HepG2 (cell line): ENCODE data around the gene ARHGAP45. TPM values are rescaled to one million over a fixed set of nuclear protein-coding genes. Genes with fewer than 3 reads are reported as not detected.

Source experiments
- ATAC-seq: fragments of 200-7000 bp; cut with Tn5 transposase; 3 replicates; pipeline ENCODE4 v1.9.1; 2020; ENCODE audit warnings: mild to moderate bottlenecking, moderate library complexity
- BruUV-seq: library from RNA; stranded (reverse); fragments of 400-500 nt; replicated peaks from 2 replicates; lab custom pipeline; 2021; lab: Mats Ljungman, UMichigan
- CTCF ChIA-PET: fragments of 300-600 bp; formaldehyde crosslinking; extraction: SDS; loops from one replicate; lab custom pipeline; 2021; ENCODE audit warnings: low total read pairs, inconsistent platforms, low intra/inter-chr PET ratio; lab: Yijun Ruan, JAX
- POLR2A ChIA-PET: fragments of 350-600 bp; sonication (Branson Sonifier 250); formaldehyde crosslinking; loops from one replicate; lab custom pipeline; 2020; ENCODE audit warnings: antibody characterized with exemption, inconsistent platforms; lab: Yijun Ruan, JAX
- DNase-seq: peaks from one replicate; pipeline ENCODE4 v3.0.0-alpha.2; 2015; ENCODE audit warnings: low spot score
- FAIRE-seq: peaks from 3 replicates; lab custom pipeline; 2011; peaks lifted over from hg19 to GRCh38; lab: Jason Lieb, UNC
- H2AFZ ChIP-seq: one replicate; pipeline ENCODE4 v1.6.1; 2011; ENCODE audit warnings: low read length, inconsistent platforms
- H3K27ac ChIP-seq: fragments of 300-600 bp; 3 replicates; pipeline ENCODE4 v1.8.0; 2011; ENCODE audit warnings: mixed run types, mild to moderate bottlenecking, mixed read lengths, low read length, inconsistent platforms; ENCODE audit not compliant: insufficient read depth; ENCODE audit errors: extremely low read length
- H3K27me3 ChIP-seq, 2 experiments: fragments of 200-600 bp in 1 of 2; 2 replicates in 1 of 2; 3 replicates in 1 of 2; pipeline versions ENCODE4 v1.6.0 to v1.8.0; 2011; ENCODE audit warnings: low read length in 2 of 2, mild to moderate bottlenecking in 2 of 2, moderate library complexity in 2 of 2, inconsistent platforms in 1 of 2; ENCODE audit not compliant: insufficient read depth in 2 of 2, control insufficient read depth in 1 of 2
- H3K36me3 ChIP-seq, 2 experiments: fragments of 200-600 bp in 1 of 2; replicated peaks in 1 of 2; 2 replicates in 1 of 2; 3 replicates in 1 of 2; pipeline versions ENCODE4 v1.5.1 to v1.8.0; 2011; ENCODE audit warnings: low read length in 2 of 2, inconsistent platforms in 1 of 2; ENCODE audit not compliant: insufficient read depth in 2 of 2, control insufficient read depth in 1 of 2
- H3K4me1 ChIP-seq: 2 replicates; pipeline ENCODE4 v1.5.1; 2012; ENCODE audit warnings: low read length, inconsistent platforms; ENCODE audit not compliant: insufficient read depth
- H3K4me2 ChIP-seq: 2 replicates; pipeline ENCODE4 v1.6.0; 2011; ENCODE audit warnings: low read depth, low read length, inconsistent platforms
- H3K4me3 ChIP-seq, 3 experiments: fragments of 200-600 bp in 1 of 3; sonication (generic), shearing (Covaris generic) in 1 of 3; replicated peaks in 1 of 3; 2 replicates each; pipeline ENCODE4 v1.5.1; 2011 to 2016; ENCODE audit warnings: low read length in 3 of 3, inconsistent platforms in 2 of 3, low read depth in 2 of 3, mild to moderate bottlenecking in 2 of 3, control low read depth in 1 of 3, mixed read lengths in 1 of 3; ENCODE audit not compliant: insufficient read depth in 1 of 3
- H3K79me2 ChIP-seq: one replicate; pipeline ENCODE4 v1.6.1; 2011; ENCODE audit warnings: low read length, inconsistent platforms; ENCODE audit not compliant: insufficient read depth
- H3K9ac ChIP-seq: 2 replicates; pipeline ENCODE4 v1.6.0; 2011; ENCODE audit warnings: mild to moderate bottlenecking, low read depth, low read length, inconsistent platforms; ENCODE audit not compliant: insufficient read depth
- H3K9me3 ChIP-seq: 2 replicates; pipeline ENCODE4 v1.5.1; 2012; ENCODE audit warnings: mild to moderate bottlenecking, low read length
- H4K20me1 ChIP-seq: 2 replicates; pipeline ENCODE4 v1.6.0; 2011; ENCODE audit warnings: inconsistent platforms, mild to moderate bottlenecking, low read length, moderate library complexity; ENCODE audit not compliant: insufficient read depth
- CREB3 ChIP-seq: sonication (generic); formaldehyde crosslinking; IDR thresholded peaks from 2 replicates; pipeline ENCODE4 v1.5.0; 2020; ENCODE audit warnings: missing genetic modification reagents
- EP300 ChIP-seq, 3 experiments: sonication (generic) in 1 of 3; formaldehyde crosslinking in 1 of 3; IDR thresholded peaks; 2 replicates each; pipeline versions ENCODE4 v1.5.1 to v1.6.1; 2011 to 2020; ENCODE audit warnings: low read depth in 2 of 3, low read length in 2 of 3, borderline replicate concordance in 1 of 3, improper control_type of control experiment in 1 of 3, mild to moderate bottlenecking in 1 of 3, missing genetic modification reagents in 1 of 3, moderate library complexity in 1 of 3
- KDM5B ChIP-seq: sonication (generic); formaldehyde crosslinking; IDR thresholded peaks from 2 replicates; pipeline ENCODE4 v1.4.0; 2020; ENCODE audit warnings: missing genetic modification reagents, mild to moderate bottlenecking, borderline replicate concordance
- NFYB ChIP-seq: sonication (generic); formaldehyde crosslinking; IDR thresholded peaks from 2 replicates; pipeline ENCODE4 v1.4.0; 2020; ENCODE audit warnings: missing genetic modification reagents
- SAFB2 ChIP-seq: sonication (generic); formaldehyde crosslinking; IDR thresholded peaks from 2 replicates; pipeline ENCODE4 v1.5.1; 2020; ENCODE audit warnings: missing genetic modification reagents, low read depth, mild to moderate bottlenecking, borderline replicate concordance
- TAF15 ChIP-seq: fragments of 200-400 bp; formaldehyde crosslinking; IDR thresholded peaks from one replicate; pipeline ENCODE4 v1.6.1; 2018; ENCODE audit warnings: mild to moderate bottlenecking, low read depth, low read length; ENCODE audit not compliant: poor library complexity, severe bottlenecking
- ZNF333 ChIP-seq: sonication (generic); formaldehyde crosslinking; IDR thresholded peaks from 2 replicates; pipeline ENCODE4 v1.4.0; 2020; ENCODE audit warnings: mild to moderate bottlenecking, missing genetic modification reagents, borderline replicate concordance
- ZNF597 ChIP-seq: sonication (generic); formaldehyde crosslinking; IDR thresholded peaks from 2 replicates; pipeline ENCODE4 v1.5.0; 2020; ENCODE audit warnings: missing genetic modification reagents
- ZNF619 ChIP-seq: sonication (generic); formaldehyde crosslinking; IDR thresholded peaks from 2 replicates; pipeline ENCODE4 v1.4.0; 2020; ENCODE audit warnings: mild to moderate bottlenecking, missing genetic modification reagents
- ZNF777 ChIP-seq: sonication (generic); formaldehyde crosslinking; IDR thresholded peaks from 2 replicates; pipeline ENCODE4 v1.4.0; 2020; ENCODE audit warnings: missing genetic modification reagents
- ZNF788 ChIP-seq: sonication (generic); formaldehyde crosslinking; IDR thresholded peaks from 2 replicates; pipeline ENCODE4 v1.5.0; 2020; ENCODE audit warnings: mild to moderate bottlenecking, missing genetic modification reagents, borderline replicate concordance
- WGBS: methylation state at CpG from one replicate; pipeline ENCODE4 v1.1.6; 2017; ENCODE audit warnings: low lambda C conversion rate; 5-methylcytosine and 5-hydroxymethylcytosine counted together
- in situ Hi-C: cut with HindIII; loops from 2 replicates; pipeline ENCODE4 v1.10.0; 2017; ENCODE audit warnings: low pct_unique_long_range_greater_than_20kb; ENCODE audit not compliant: extremely low pct_ligation_motif_present
- intact Hi-C: fragments of 100-400 bp; cut with micrococcal nuclease; formaldehyde crosslinking; loops from one replicate; pipeline ENCODE4 v1.10.0; 2022; ENCODE audit not compliant: unreplicated experiment
- polyA plus RNA-seq, 8 experiments: library from polyadenylated mRNA; depleted of rRNA in 3 of 8; stranded (reverse) in 7 of 8; unstranded in 1 of 8; fragments of >200 nt; fragmentation: Illumina TruSeq in 4 of 8; extraction: Trizol in 4 of 8; gene quantifications; 2 replicates each; pipeline versions ENCODE4 v1.2.1 to v1.2.3, GENCODE V29; 2011 to 2016; ENCODE audit warnings: low read depth in 4 of 8, missing spikeins in 1 of 8, mixed read lengths in 1 of 8; ENCODE audit not compliant: insufficient read depth in 1 of 8
- total RNA-seq, 5 experiments: library from RNA; depleted of rRNA; stranded (reverse); fragments of >200 nt; fragmentation: Illumina TruSeq; extraction: Trizol; gene quantifications; 2 replicates each; pipeline ENCODE4 v1.2.3, GENCODE V29; 2016; ENCODE audit warnings: low read depth in 1 of 5
- TF ChIP-seq, protein P1 (sequence below): sonication (generic); formaldehyde crosslinking; IDR thresholded peaks from 2 replicates; pipeline ENCODE4 v1.4.0; 2020; ENCODE audit warnings: mild to moderate bottlenecking, missing genetic modification reagents
- TF ChIP-seq, protein P2 (sequence below): sonication (generic); formaldehyde crosslinking; IDR thresholded peaks from 2 replicates; pipeline ENCODE4 v1.4.0; 2020; ENCODE audit warnings: missing genetic modification reagents

The ARHGAP45 gene
- total and polyA plus RNA-seq, 2 of the 13 experiments (the other 11 are each of a cell fraction or from before 2014, with no cell fraction given): 0.84 to 32.0 TPM

DNA sequence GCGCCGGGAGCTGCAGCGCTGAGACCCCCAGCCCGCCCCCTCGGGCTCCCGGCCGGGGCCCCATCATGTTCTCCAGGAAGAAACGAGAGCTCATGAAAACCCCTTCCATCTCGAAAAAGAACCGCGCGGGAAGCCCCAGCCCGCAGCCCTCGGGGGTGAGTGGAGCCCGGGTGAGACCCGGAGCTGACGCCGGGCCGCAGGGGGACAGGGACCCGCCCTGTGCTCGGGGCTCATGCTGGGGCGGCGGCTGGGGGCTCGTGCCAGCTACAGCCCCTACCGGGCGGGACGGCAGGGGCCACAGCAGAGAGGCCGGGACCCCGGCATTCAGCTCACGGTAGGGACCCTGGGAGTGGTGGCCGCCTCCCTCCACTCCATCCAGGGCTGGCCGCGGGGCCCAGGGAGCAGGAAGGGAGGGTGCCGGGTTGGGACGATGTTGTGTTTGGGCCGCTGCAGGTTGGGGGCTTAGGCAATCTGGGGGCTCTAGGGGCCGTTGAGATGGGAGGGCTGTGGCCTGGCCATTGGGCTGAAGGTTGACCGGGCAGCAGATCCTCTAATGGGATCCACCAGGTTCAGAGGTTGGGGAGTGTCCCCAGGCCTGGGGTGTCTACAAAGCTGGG is 482 bp downstream of the ARHGAP45 start:
- H4K20me1 ChIP-seq: no peaks in the 10 kb centered on the region
- no peaks in the 10 kb centered on the region for H3K9me3 ChIP-seq
- no peak for FAIRE-seq
- H3K36me3 ChIP-seq: no peaks in the 10 kb centered on the region
- POLR2A ChIA-PET: interaction anchor here (0.9 to 2.7 kb wide), 10 partner anchors 8 to 201 kb away, joined by 3 to 9 read pairs (median 5); partner anchors contain the start of genes CIRBP, CNN2, GPX4 and RNU6-2
- peak; percentile 17 for ATAC-seq
- no peak overlapping the region for H2AFZ ChIP-seq
- H3K27me3 ChIP-seq: no peaks in the 10 kb centered on the region
- in situ Hi-C loops: loop anchor here (5.0 kb wide), 1 partner anchor 35 kb away; the partner anchor contains the start of gene GPX4
- CTCF ChIA-PET: no interaction called here
- H3K4me1 ChIP-seq: peaks cover 38% of the 10 kb centered on the region
- no peak overlapping the region for H3K27ac ChIP-seq
- no TSS peak for BruUV-seq
- no peaks in the 10 kb centered on the region for H3K79me2 ChIP-seq
- 0% methylated on average over 8 of the region's 38 CpGs for WGBS
- H3K4me3 ChIP-seq: peak overlapping the region; percentile 71 to 78 (median 77)
- intact Hi-C loops: no loop called here
- H3K4me2 ChIP-seq: peak overlapping the region; percentile 86
- peak overlapping the region; percentile 54; the same call in 1 of the 2 replicates for H3K9ac ChIP-seq
- no peak for DNase-seq
- TF ChIP-seq ZNF777 (CRISPR knock-in tag): 0 out of 2 replicates have a peak, but pooled peaks have one; percentile 16
- TF ChIP-seq EP300 (IDR thresholded peaks at IDR 0.05; ENCODE audit: low read depth in 2 of 2, low read length in 2 of 2): no peak
- no peak for TF ChIP-seq EP300 (CRISPR knock-in tag; IDR thresholded peaks at IDR 0.05; ENCODE audit: borderline replicate concordance)
- no peak for TF ChIP-seq ZNF333 (CRISPR knock-in tag)
- TF ChIP-seq KDM5B (CRISPR knock-in tag): peak; percentile 9; the same call in 1 of the 2 replicates
- TF ChIP-seq, protein P1, sequence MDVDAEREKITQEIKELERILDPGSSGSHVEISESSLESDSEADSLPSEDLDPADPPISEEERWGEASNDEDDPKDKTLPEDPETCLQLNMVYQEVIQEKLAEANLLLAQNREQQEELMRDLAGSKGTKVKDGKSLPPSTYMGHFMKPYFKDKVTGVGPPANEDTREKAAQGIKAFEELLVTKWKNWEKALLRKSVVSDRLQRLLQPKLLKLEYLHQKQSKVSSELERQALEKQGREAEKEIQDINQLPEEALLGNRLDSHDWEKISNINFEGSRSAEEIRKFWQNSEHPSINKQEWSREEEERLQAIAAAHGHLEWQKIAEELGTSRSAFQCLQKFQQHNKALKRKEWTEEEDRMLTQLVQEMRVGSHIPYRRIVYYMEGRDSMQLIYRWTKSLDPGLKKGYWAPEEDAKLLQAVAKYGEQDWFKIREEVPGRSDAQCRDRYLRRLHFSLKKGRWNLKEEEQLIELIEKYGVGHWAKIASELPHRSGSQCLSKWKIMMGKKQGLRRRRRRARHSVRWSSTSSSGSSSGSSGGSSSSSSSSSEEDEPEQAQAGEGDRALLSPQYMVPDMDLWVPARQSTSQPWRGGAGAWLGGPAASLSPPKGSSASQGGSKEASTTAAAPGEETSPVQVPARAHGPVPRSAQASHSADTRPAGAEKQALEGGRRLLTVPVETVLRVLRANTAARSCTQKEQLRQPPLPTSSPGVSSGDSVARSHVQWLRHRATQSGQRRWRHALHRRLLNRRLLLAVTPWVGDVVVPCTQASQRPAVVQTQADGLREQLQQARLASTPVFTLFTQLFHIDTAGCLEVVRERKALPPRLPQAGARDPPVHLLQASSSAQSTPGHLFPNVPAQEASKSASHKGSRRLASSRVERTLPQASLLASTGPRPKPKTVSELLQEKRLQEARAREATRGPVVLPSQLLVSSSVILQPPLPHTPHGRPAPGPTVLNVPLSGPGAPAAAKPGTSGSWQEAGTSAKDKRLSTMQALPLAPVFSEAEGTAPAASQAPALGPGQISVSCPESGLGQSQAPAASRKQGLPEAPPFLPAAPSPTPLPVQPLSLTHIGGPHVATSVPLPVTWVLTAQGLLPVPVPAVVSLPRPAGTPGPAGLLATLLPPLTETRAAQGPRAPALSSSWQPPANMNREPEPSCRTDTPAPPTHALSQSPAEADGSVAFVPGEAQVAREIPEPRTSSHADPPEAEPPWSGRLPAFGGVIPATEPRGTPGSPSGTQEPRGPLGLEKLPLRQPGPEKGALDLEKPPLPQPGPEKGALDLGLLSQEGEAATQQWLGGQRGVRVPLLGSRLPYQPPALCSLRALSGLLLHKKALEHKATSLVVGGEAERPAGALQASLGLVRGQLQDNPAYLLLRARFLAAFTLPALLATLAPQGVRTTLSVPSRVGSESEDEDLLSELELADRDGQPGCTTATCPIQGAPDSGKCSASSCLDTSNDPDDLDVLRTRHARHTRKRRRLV: 0 out of 2 replicates have a peak, but pooled peaks have one; percentile 56
- TF ChIP-seq SAFB2: no peak
- 0 out of 2 replicates have a peak, but pooled peaks have one; percentile 9 for TF ChIP-seq ZNF788 (CRISPR knock-in tag)
- TF ChIP-seq ZNF619: 0 out of 2 replicates have a peak, but pooled peaks have one; percentile 57
- no peak for TF ChIP-seq NFYB (CRISPR knock-in tag)
- no peak for TF ChIP-seq TAF15
- TF ChIP-seq, protein P2, sequence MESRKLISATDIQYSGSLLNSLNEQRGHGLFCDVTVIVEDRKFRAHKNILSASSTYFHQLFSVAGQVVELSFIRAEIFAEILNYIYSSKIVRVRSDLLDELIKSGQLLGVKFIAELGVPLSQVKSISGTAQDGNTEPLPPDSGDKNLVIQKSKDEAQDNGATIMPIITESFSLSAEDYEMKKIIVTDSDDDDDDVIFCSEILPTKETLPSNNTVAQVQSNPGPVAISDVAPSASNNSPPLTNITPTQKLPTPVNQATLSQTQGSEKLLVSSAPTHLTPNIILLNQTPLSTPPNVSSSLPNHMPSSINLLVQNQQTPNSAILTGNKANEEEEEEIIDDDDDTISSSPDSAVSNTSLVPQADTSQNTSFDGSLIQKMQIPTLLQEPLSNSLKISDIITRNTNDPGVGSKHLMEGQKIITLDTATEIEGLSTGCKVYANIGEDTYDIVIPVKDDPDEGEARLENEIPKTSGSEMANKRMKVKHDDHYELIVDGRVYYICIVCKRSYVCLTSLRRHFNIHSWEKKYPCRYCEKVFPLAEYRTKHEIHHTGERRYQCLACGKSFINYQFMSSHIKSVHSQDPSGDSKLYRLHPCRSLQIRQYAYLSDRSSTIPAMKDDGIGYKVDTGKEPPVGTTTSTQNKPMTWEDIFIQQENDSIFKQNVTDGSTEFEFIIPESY (CRISPR knock-in tag): no peak
- no peak for TF ChIP-seq ZNF597
- no peak for TF ChIP-seq CREB3 (CRISPR knock-in tag)
